ENCODE measurements around the gene PGK1. TPM values are rescaled to one million over a fixed set of nuclear protein-coding genes. Genes with fewer than 3 reads are reported as not detected.
"Not testable (repeated sequence)": the region's sequence is repeated elsewhere in the genome, so short reads cannot be mapped to it uniquely, and the experiment has no call there.

The PGK1 gene
- polyA plus RNA-seq, 1 experiment = 474 TPM

DNA sequence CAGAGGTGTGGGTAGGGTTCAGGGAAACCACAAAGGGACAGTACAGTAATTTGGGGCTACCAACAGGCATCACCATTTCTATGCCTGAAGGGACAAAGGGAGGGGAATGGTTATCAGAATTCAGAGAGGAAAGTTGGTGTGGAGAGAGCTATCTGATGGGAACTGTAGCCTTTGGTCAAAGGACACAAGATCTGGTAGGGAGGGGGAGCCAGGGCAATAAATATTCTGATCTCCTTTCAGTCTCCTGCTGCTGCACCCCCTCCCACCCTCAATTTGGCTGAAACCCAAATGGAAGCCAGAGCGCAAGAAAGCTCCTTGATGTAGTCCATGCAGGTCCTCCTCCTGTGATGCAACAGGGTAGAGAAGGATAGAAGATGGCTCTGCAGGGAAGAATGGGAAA is 14.6 kb downstream of the PGK1 start:
- TF ChIP-seq, protein P1, sequence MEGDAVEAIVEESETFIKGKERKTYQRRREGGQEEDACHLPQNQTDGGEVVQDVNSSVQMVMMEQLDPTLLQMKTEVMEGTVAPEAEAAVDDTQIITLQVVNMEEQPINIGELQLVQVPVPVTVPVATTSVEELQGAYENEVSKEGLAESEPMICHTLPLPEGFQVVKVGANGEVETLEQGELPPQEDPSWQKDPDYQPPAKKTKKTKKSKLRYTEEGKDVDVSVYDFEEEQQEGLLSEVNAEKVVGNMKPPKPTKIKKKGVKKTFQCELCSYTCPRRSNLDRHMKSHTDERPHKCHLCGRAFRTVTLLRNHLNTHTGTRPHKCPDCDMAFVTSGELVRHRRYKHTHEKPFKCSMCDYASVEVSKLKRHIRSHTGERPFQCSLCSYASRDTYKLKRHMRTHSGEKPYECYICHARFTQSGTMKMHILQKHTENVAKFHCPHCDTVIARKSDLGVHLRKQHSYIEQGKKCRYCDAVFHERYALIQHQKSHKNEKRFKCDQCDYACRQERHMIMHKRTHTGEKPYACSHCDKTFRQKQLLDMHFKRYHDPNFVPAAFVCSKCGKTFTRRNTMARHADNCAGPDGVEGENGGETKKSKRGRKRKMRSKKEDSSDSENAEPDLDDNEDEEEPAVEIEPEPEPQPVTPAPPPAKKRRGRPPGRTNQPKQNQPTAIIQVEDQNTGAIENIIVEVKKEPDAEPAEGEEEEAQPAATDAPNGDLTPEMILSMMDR (IDR thresholded peaks at IDR 0.05; ENCODE audit: insufficient read depth, low read depth, low read length) = no peak
- no peak for DNase-seq (ENCODE audit: low read depth)
- ChIA-PET CTCF (no interaction called here), POLR2A (no interaction called here)
- no peak overlapping the region for H3K4me3 ChIP-seq (ENCODE audit: low read depth, low read length)
- no peaks in the 10 kb centered on the region for H3K27me3 ChIP-seq (ENCODE audit: control insufficient read depth, insufficient read depth, low read length)
- H3K36me3 ChIP-seq (ENCODE audit: control insufficient read depth, insufficient read depth, low read length) = peaks cover 25% of the 10 kb centered on the region

DNA sequence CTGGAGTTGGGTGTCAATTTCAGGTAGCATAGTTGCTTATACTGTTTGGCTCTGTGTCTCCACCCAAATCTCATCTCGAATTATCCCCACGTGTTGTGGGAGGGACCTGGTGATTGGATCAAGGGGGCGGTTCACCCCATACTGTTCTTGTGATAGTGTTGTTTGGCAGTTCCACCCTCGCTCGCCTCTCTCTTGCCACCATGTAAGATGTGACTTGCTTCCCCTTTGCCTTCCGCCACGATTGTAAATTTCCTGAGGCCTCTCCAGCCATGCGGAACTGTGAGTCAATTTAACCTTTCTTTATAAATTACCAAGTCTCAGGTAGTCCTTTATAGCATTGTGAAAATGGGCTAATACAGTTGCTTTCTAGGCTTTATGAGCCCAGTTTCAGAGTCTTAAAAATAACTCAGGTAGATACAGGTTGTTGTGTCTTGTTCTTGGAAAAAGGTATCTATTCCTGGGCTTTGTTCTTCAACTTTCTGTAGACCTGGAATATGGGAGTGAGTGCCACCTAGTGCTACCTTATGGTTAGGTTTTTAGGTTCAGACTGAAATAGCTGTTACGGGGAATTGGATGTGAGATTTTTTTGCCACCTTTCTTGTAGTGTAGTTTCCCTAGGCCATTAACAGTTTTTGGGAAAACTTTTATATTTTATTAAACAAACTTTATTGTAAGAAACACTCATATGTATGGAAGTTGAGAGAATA is 15.6 kb downstream of the PGK1 start:
- H3K36me3 ChIP-seq (ENCODE audit: control insufficient read depth, insufficient read depth, low read length) = peaks cover 24% of the 10 kb centered on the region
- no peak overlapping the region for H3K4me3 ChIP-seq (ENCODE audit: low read depth, low read length)
- no peak for DNase-seq (ENCODE audit: low read depth)
- no peaks in the 10 kb centered on the region for H3K27me3 ChIP-seq (ENCODE audit: control insufficient read depth, insufficient read depth, low read length)
- TF ChIP-seq, protein P1 (IDR thresholded peaks at IDR 0.05; ENCODE audit: insufficient read depth, low read depth, low read length) = 0 out of 2 replicates have a peak, but pooled peaks have one; percentile 17
- POLR2A ChIA-PET = no interaction called here
- CTCF ChIA-PET = no interaction called here

DNA sequence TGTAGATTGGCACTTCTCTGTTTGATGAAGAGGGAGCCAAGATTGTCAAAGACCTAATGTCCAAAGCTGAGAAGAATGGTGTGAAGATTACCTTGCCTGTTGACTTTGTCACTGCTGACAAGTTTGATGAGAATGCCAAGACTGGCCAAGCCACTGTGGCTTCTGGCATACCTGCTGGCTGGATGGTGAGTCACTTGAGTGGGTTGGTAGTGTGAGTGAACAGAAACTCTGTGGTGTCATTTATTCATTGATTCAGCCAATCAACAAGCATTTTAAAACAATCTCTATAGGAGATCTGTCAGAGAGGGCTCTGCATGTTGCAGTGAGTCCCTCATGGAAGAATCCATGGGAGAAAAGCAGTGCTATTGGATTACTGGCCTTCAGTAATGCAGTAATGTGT is 19.1 kb downstream of the PGK1 start:
- H3K4me3 ChIP-seq (ENCODE audit: low read depth, low read length) = no peak overlapping the region
- TF ChIP-seq, protein P1 (IDR thresholded peaks at IDR 0.05; ENCODE audit: insufficient read depth, low read depth, low read length) = no peak
- no peak for DNase-seq (ENCODE audit: low read depth)
- peaks cover 17% of the 10 kb centered on the region for H3K36me3 ChIP-seq (ENCODE audit: control insufficient read depth, insufficient read depth, low read length)
- ChIA-PET CTCF (no interaction called here), POLR2A (no interaction called here)
- no peaks in the 10 kb centered on the region for H3K27me3 ChIP-seq (ENCODE audit: control insufficient read depth, insufficient read depth, low read length)

DNA sequence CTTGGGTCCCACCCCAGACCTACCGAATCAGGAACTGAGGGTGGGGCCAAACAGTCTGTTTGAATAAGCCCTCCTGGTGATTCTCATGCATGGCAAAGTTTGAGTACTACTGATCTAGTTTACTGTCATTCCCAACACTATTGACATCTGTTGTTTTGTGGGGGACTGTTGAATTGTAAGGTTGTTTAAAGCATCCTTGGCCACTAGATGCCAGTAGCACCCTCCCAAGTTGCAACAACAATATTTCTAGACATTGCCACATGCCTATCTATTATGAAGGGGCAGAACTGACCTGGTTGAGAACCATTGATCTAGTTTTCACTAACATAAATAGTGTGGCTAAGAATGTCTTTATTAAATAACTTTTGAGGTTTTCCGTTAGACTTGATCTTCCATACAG is 20.3 kb downstream of the PGK1 start:
- no peak overlapping the region for H3K4me3 ChIP-seq (ENCODE audit: low read depth, low read length)
- ChIA-PET CTCF (no interaction called here), POLR2A (no interaction called here)
- peaks cover 12% of the 10 kb centered on the region for H3K36me3 ChIP-seq (ENCODE audit: control insufficient read depth, insufficient read depth, low read length)
- DNase-seq (ENCODE audit: low read depth) = no peak
- no peaks in the 10 kb centered on the region for H3K27me3 ChIP-seq (ENCODE audit: control insufficient read depth, insufficient read depth, low read length)
- TF ChIP-seq, protein P1 (IDR thresholded peaks at IDR 0.05; ENCODE audit: insufficient read depth, low read depth, low read length) = peak; percentile 7; the same call in 1 of the 2 replicates

DNA sequence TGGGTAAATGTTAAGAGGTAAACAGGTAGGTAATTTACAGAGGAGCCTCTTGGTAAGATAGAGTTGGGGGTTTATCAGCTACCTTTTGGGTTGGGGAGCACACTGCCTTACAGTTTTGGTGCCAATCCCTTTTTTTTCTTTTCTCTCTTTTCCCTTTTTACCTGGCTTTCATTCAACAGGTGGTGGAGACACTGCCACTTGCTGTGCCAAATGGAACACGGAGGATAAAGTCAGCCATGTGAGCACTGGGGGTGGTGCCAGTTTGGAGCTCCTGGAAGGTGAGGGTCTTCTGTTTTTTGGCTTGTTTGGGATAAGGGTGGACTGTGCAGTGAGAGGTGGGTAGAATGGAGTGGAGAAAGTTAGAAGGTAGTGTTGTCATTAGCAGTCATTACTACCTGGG is 21.1 kb downstream of the PGK1 start:
- DNase-seq (ENCODE audit: low read depth) = no peak
- H3K4me3 ChIP-seq (ENCODE audit: low read depth, low read length) = no peak overlapping the region
- peaks cover 10% of the 10 kb centered on the region for H3K36me3 ChIP-seq (ENCODE audit: control insufficient read depth, insufficient read depth, low read length)
- POLR2A ChIA-PET = no interaction called here
- TF ChIP-seq, protein P1 (IDR thresholded peaks at IDR 0.05; ENCODE audit: insufficient read depth, low read depth, low read length) = no peak
- CTCF ChIA-PET = interaction anchor here (0.6 to 0.9 kb wide), 3 partner anchors 9 to 19 kb away, joined by 3 to 7 read pairs (median 3); no protein-coding TSS in a partner anchor
- no peaks in the 10 kb centered on the region for H3K27me3 ChIP-seq (ENCODE audit: control insufficient read depth, insufficient read depth, low read length)

DNA sequence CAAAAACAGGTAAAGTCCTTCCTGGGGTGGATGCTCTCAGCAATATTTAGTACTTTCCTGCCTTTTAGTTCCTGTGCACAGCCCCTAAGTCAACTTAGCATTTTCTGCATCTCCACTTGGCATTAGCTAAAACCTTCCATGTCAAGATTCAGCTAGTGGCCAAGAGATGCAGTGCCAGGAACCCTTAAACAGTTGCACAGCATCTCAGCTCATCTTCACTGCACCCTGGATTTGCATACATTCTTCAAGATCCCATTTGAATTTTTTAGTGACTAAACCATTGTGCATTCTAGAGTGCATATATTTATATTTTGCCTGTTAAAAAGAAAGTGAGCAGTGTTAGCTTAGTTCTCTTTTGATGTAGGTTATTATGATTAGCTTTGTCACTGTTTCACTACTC is 21.7 kb downstream of the PGK1 start:
- CTCF ChIA-PET = interaction anchor here (0.9 kb wide), 2 partner anchors 10 to 20 kb away, joined by 3 to 7 read pairs; no protein-coding TSS in a partner anchor

More for the DNA sequence above, 21.7 kb downstream of the PGK1 start:
- H3K4me3 ChIP-seq (ENCODE audit: low read depth, low read length); DNase-seq (ENCODE audit: low read depth); POLR2A ChIA-PET; H3K36me3 ChIP-seq (ENCODE audit: control insufficient read depth, insufficient read depth, low read length); H3K27me3 ChIP-seq (ENCODE audit: control insufficient read depth, insufficient read depth, low read length): not testable (repeated sequence)

All from BJ (cell line).